Thymus (tissue), 14 donors: Measurements from ENCODE around the gene RALGAPB. TPM values are rescaled to one million over a fixed set of nuclear protein-coding genes. Genes with fewer than 3 reads are reported as not detected.

Experiments used
- DNase-seq, 9 donors: peaks; one replicate each; pipeline ENCODE4 v3.0.0-alpha.2; 2013; ENCODE audit warnings: low spot score in 9 of 9, low read depth in 6 of 9, missing footprints in 1 of 9
- H3K27ac ChIP-seq, 2 donors: one replicate each; pipeline ENCODE4 v1.5.1; 2013; ENCODE audit warnings: control low read depth in 1 of 2, low read depth in 1 of 2, low read length in 1 of 2, mild to moderate bottlenecking in 1 of 2, moderate library complexity in 1 of 2
- H3K27me3 ChIP-seq, 2 donors: one replicate each; pipeline ENCODE4 v1.5.1; 2013; ENCODE audit warnings: low read length in 1 of 2; ENCODE audit not compliant: control insufficient read depth in 2 of 2, insufficient read depth in 1 of 2
- H3K36me3 ChIP-seq, 2 donors: one replicate each; pipeline ENCODE4 v1.5.1; 2013; ENCODE audit warnings: low read length in 1 of 2, mild to moderate bottlenecking in 1 of 2, moderate library complexity in 1 of 2; ENCODE audit not compliant: control insufficient read depth in 2 of 2, insufficient read depth in 2 of 2
- H3K4me1 ChIP-seq, 2 donors: one replicate each; pipeline ENCODE4 v1.5.1; 2013; ENCODE audit warnings: low read length in 2 of 2; ENCODE audit not compliant: control insufficient read depth in 2 of 2, insufficient read depth in 2 of 2
- H3K4me3 ChIP-seq, 2 donors: one replicate each; pipeline ENCODE4 v1.5.1; 2013; ENCODE audit warnings: low read length in 2 of 2, control low read depth in 1 of 2, mild to moderate bottlenecking in 1 of 2
- H3K9me3 ChIP-seq, 2 donors: one replicate each; pipeline ENCODE4 v1.5.1; 2013; ENCODE audit warnings: low read length in 1 of 2, mild to moderate bottlenecking in 1 of 2; ENCODE audit not compliant: control insufficient read depth in 2 of 2, insufficient read depth in 1 of 2
- whole genome bisulfite sequencing: extraction: QIAGEN DNeasy Blood & Tissue Kit; methylation state at CpG from one replicate; pipeline ENCODE4 v1.1.7; 2013; 5-methylcytosine and 5-hydroxymethylcytosine counted together
- long read RNA-seq, 10 donors: transcript quantifications; one replicate each; lab custom pipeline, GENCODE V29; 2026
- polyA plus RNA-seq: library from polyadenylated mRNA; stranded (reverse); fragments of 200-250 nt; gene quantifications from one replicate; pipeline ENCODE4 v1.2.3, GENCODE V29; 2013
- total RNA-seq: library from RNA; stranded (reverse); fragments of 120-200 nt; gene quantifications from one replicate; pipeline ENCODE4 v1.2.4, GENCODE V29; 2013
- donor health status: healthy.

RALGAPB gene
- 14.4 TPM for total RNA-seq
- polyA plus RNA-seq = 15.2 TPM
- long read RNA-seq, donor 1, partial matches to known transcripts = 0 of 1 reads
- long read RNA-seq, donor 1, other reads (novel, unspliced or antisense) = 0 of 1 reads
- long read RNA-seq, donor 2, partial matches to known transcripts = 12 of 12 reads
- long read RNA-seq, donor 2, other reads (novel, unspliced or antisense) = 0 of 12 reads
- long read RNA-seq, donor 3, partial matches to known transcripts = 0 of 1 reads
- long read RNA-seq, donor 3, other reads (novel, unspliced or antisense) = 0 of 1 reads
- long read RNA-seq, donor 4, full-length matches to known transcripts = 1 of 1 reads
- long read RNA-seq, donor 4, partial matches to known transcripts = 0 of 1 reads
- long read RNA-seq, donor 4, other reads (novel, unspliced or antisense) = 0 of 1 reads
- long read RNA-seq, donor 5, full-length matches to known transcripts = 3 of 3 reads
- long read RNA-seq, donor 5, partial matches to known transcripts = 0 of 3 reads
- long read RNA-seq, donor 5, other reads (novel, unspliced or antisense) = 0 of 3 reads
- long read RNA-seq, donor 6, partial matches to known transcripts = 5 of 5 reads
- long read RNA-seq, donor 6, other reads (novel, unspliced or antisense) = 0 of 5 reads
- long read RNA-seq, donor 7 = 0 reads
- long read RNA-seq, donor 8 = 0 reads
- long read RNA-seq, donor 9, full-length matches to known transcripts = 1 of 1 reads
- long read RNA-seq, donor 9, partial matches to known transcripts = 0 of 1 reads
- long read RNA-seq, donor 9, other reads (novel, unspliced or antisense) = 0 of 1 reads
- long read RNA-seq, donor 10 = 0 reads

GRCh38 chr20:38472513-38473366 lies at the start of gene RALGAPB:
Gene RALGAPB (plus strand): TSS chr20:38472843. CDS start chr20:38488433, 15,590 bp downstream.
- peaks cover 15 to 20% of the 10 kb centered on the region in 2 donors for H3K4me1 ChIP-seq
- under 1% methylated on average over 81 of the region's 81 CpGs for WGBS

GRCh38 chr20:38423541-38423940 lies 49.1 kb upstream of the RALGAPB start:
- no peak for DNase-seq
- Histone ChIP-seq H3K27ac (no peak overlapping the region), H3K9me3 (no peaks in the 10 kb centered on the region), H3K4me3 (no peak overlapping the region), H3K36me3 (peaks cover 97% of the 10 kb centered on the region in 2 donors), H3K4me1 (no peaks in the 10 kb centered on the region), H3K27me3 (no peaks in the 10 kb centered on the region)
- WGBS = 97% methylated on average over 4 of the region's 4 CpGs

More at GRCh38 chr20:38472513-38473366, at the start of gene RALGAPB:
- Histone ChIP-seq H3K9me3 (no peaks in the 10 kb centered on the region), H3K4me3 (peak within 1 kb of the TSS; percentile 69 to 80), H3K27me3 (no peaks in the 10 kb centered on the region), H3K36me3 (no peaks in the 10 kb centered on the region), H3K27ac (peak within 1 kb of the TSS; percentile 70 to 71)
- peak; percentile 98 to 100 (median 99) for DNase-seq

- Histone ChIP-seq H3K9me3 (no peaks in the 10 kb centered on the region), H3K27me3 (no peaks in the 10 kb centered on the region), H3K4me3 (no peak overlapping the region), H3K36me3 (peaks cover 97 to 98% of the 10 kb centered on the region in 2 donors), H3K27ac (no peak overlapping the region), H3K4me1 (no peaks in the 10 kb centered on the region)
- no peak for DNase-seq
- WGBS = 98% methylated on average over 1 of the region's 1 CpG
Observed at GRCh38 chr20:38424401-38424800, 48.2 kb upstream of the RALGAPB start.

- H3K27me3 ChIP-seq = no peaks in the 10 kb centered on the region
- no peaks in the 10 kb centered on the region for H3K4me1 ChIP-seq
- H3K4me3 ChIP-seq = no peak overlapping the region
- H3K27ac ChIP-seq = no peak overlapping the region
- H3K9me3 ChIP-seq = no peaks in the 10 kb centered on the region
- WGBS = 97% methylated on average over 15 of the region's 15 CpGs
- H3K36me3 ChIP-seq = peaks cover 93 to 94% of the 10 kb centered on the region in 2 donors
- no peak for DNase-seq
Observed at GRCh38 chr20:38426006-38426897, 46.4 kb upstream of the RALGAPB start.

- Histone ChIP-seq H3K4me1 (no peaks in the 10 kb centered on the region), H3K27ac (no peak overlapping the region), H3K9me3 (no peaks in the 10 kb centered on the region), H3K4me3 (no peak overlapping the region), H3K36me3 (peaks cover 93 to 94% of the 10 kb centered on the region in 2 donors), H3K27me3 (no peaks in the 10 kb centered on the region)
- 98% methylated on average over 5 of the region's 5 CpGs for WGBS
- DNase-seq = no peak
Observed at GRCh38 chr20:38427655-38428023, 45.0 kb upstream of the RALGAPB start.

GRCh38 chr20:38428800-38429199 lies 43.8 kb upstream of the RALGAPB start:
- DNase-seq = no peak
- no peak overlapping the region for H3K4me3 ChIP-seq
- H3K4me1 ChIP-seq = peaks cover 0 to 6% of the 10 kb centered on the region in 2 donors
- H3K36me3 ChIP-seq = peaks cover 86 to 97% of the 10 kb centered on the region in 2 donors
- no peak overlapping the region for H3K27ac ChIP-seq
- H3K27me3 ChIP-seq = no peaks in the 10 kb centered on the region
- 92% methylated on average over 3 of the region's 3 CpGs for WGBS
- no peaks in the 10 kb centered on the region for H3K9me3 ChIP-seq

GRCh38 chr20:38429301-38429700 lies 43.3 kb upstream of the RALGAPB start:
- peaks cover 82 to 93% of the 10 kb centered on the region in 2 donors for H3K36me3 ChIP-seq
- H3K27me3 ChIP-seq = no peaks in the 10 kb centered on the region
- no peak for DNase-seq
- H3K4me3 ChIP-seq = no peak overlapping the region
- no peaks in the 10 kb centered on the region for H3K9me3 ChIP-seq
- over 99% methylated on average over 3 of the region's 3 CpGs for WGBS
- peaks cover 0 to 11% of the 10 kb centered on the region in 2 donors for H3K4me1 ChIP-seq
- H3K27ac ChIP-seq = no peak overlapping the region

DNA sequence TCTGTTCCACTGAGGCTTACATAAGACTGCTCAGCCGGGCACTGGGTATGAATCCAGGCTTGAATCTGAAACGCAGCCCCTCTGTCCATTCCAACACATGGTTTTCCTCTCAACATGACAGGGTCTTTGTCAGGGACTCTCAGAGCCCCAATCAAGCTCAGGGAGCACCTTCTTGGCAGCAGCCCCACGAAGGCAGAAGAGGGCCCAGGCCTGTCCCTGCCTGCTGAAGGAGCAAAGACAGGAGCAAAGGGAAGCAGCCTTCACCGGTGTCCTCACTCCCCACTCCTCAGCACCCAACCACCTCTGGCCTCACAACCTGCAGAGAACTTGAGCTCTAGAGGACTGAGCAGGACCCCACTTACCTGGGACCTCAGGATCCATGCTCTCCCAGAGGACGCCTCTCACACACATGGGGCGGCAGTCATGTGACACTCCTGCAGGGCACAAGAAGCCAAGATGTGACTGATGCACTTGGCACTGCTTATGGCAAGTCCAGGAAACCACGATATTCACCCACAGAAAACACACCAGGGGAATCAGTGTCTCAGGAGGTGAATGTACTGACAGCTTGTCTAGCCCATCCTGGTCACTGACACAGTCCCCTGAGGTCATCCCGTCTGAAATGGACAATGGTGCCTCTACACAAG lies 41.8 kb upstream of the RALGAPB start:
- Histone ChIP-seq H3K27ac (no peak overlapping the region), H3K36me3 (peaks cover 66 to 78% of the 10 kb centered on the region in 2 donors), H3K9me3 (no peaks in the 10 kb centered on the region), H3K4me1 (peaks cover 0 to 12% of the 10 kb centered on the region in 2 donors), H3K4me3 (no peak overlapping the region), H3K27me3 (no peaks in the 10 kb centered on the region)
- WGBS = 93% methylated on average over 8 of the region's 8 CpGs
- no peak for DNase-seq
